Nephron (organoid): ENCODE data around the gene OBSCN.

Source experiments
- H3K27ac Mint-ChIP-seq, 3 experiments: 2 replicates each; pipeline ENCODE4 v1.8.0; 2020; ENCODE audit warnings: mixed read lengths in 3 of 3, mild to moderate bottlenecking in 2 of 3, moderate library complexity in 1 of 3
- H3K27me3 Mint-ChIP-seq: 2 replicates; pipeline ENCODE4 v1.8.0; 2021; ENCODE audit warnings: low read depth, mild to moderate bottlenecking, moderate library complexity, mixed read lengths
- H3K36me3 Mint-ChIP-seq: 2 replicates; pipeline ENCODE4 v1.8.0; 2020; ENCODE audit warnings: low read depth, mixed read lengths
- H3K4me1 Mint-ChIP-seq: 2 replicates; pipeline ENCODE4 v1.8.0; 2020; ENCODE audit warnings: mixed read lengths
- H3K4me3 Mint-ChIP-seq, 3 experiments: 2 replicates each; pipeline ENCODE4 v1.8.0; 2020; ENCODE audit warnings: mild to moderate bottlenecking in 3 of 3, mixed read lengths in 3 of 3, moderate library complexity in 2 of 3
- H3K9me3 Mint-ChIP-seq: 2 replicates; pipeline ENCODE4 v1.8.0; 2020; ENCODE audit warnings: mixed read lengths
- TF ChIP-seq, protein P1 (sequence below), 3 experiments: fragments of 200-600 bp; sonication (generic); IDR thresholded peaks; one replicate each; pipeline ENCODE4 v1.5.0; 2021; ENCODE audit warnings: antibody characterized with exemption in 3 of 3; ENCODE audit not compliant: unreplicated experiment in 3 of 3

OBSCN gene

DNA sequence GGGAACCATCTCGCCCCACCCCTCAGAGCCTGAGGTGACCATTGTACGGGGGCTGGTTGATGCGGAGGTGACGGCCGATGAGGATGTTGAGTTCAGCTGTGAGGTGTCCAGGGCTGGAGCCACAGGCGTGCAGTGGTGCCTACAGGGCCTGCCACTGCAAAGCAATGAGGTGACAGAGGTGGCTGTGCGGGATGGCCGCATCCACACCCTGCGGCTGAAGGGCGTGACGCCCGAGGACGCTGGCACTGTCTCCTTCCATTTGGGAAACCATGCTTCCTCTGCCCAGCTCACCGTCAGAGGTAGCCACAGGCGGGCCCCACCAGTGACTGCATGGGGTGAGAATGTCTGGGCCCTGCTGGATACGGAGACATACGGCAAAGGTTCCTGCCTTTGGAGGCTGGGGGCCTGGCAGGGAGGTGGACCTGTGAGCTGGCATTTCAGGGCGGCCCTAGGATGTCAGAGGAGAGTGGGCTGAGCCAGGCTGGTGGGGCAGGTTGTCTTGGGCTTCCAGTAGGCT, 100.3 kb downstream of the OBSCN start:
- peaks cover 12% of the 10 kb centered on the region for H3K9me3 Mint-ChIP-seq
- no peak overlapping the region for H3K4me3 Mint-ChIP-seq
- H3K4me1 Mint-ChIP-seq, result no peaks in the 10 kb centered on the region
- peaks cover 27% of the 10 kb centered on the region for H3K36me3 Mint-ChIP-seq
- H3K27me3 Mint-ChIP-seq, result no peaks in the 10 kb centered on the region
- no peak overlapping the region for H3K27ac Mint-ChIP-seq
- TF ChIP-seq, protein P1, sequence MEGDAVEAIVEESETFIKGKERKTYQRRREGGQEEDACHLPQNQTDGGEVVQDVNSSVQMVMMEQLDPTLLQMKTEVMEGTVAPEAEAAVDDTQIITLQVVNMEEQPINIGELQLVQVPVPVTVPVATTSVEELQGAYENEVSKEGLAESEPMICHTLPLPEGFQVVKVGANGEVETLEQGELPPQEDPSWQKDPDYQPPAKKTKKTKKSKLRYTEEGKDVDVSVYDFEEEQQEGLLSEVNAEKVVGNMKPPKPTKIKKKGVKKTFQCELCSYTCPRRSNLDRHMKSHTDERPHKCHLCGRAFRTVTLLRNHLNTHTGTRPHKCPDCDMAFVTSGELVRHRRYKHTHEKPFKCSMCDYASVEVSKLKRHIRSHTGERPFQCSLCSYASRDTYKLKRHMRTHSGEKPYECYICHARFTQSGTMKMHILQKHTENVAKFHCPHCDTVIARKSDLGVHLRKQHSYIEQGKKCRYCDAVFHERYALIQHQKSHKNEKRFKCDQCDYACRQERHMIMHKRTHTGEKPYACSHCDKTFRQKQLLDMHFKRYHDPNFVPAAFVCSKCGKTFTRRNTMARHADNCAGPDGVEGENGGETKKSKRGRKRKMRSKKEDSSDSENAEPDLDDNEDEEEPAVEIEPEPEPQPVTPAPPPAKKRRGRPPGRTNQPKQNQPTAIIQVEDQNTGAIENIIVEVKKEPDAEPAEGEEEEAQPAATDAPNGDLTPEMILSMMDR (IDR thresholded peaks at IDR 0.05; ENCODE audit: unreplicated experiment in 3 of 3), result no peak

DNA sequence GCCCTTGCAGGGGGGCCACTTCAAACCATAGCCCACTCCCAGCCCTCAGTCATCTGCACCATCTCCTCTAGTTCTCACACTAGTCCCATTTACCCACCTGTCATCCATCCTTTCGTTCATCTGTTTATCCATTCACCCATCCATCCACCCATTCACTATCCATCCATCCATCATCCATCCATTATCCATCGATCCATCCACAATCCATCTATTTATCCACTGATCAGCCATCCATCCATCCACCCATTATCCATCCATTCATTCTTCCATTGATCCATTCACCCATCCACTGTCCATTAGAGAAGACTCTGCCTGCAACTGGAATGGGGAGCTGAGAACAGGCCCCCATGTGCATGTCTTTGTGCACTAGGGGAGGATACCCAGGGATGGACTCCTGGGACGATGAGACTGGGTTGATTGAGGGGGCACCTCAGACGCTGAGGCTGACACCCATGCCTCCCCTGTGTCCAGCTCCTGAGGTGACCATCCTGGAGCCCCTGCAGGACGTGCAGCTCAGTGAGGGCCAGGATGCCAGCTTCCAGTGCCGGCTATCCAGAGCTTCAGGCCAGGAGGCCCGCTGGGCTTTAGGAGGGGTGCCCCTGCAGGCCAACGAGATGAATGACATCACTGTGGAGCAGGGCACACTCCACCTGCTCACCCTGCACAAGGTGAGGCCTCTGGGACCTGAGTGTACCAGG, 100.9 kb downstream of the OBSCN start:
- no peak overlapping the region for H3K27ac Mint-ChIP-seq
- no peak overlapping the region for H3K4me3 Mint-ChIP-seq
- no peaks in the 10 kb centered on the region for H3K27me3 Mint-ChIP-seq
- H3K9me3 Mint-ChIP-seq, result peaks cover 9% of the 10 kb centered on the region
- H3K4me1 Mint-ChIP-seq, result no peaks in the 10 kb centered on the region
- peaks cover 21% of the 10 kb centered on the region for H3K36me3 Mint-ChIP-seq
- TF ChIP-seq, protein P1 (IDR thresholded peaks at IDR 0.05; ENCODE audit: unreplicated experiment in 3 of 3), result no peak

DNA sequence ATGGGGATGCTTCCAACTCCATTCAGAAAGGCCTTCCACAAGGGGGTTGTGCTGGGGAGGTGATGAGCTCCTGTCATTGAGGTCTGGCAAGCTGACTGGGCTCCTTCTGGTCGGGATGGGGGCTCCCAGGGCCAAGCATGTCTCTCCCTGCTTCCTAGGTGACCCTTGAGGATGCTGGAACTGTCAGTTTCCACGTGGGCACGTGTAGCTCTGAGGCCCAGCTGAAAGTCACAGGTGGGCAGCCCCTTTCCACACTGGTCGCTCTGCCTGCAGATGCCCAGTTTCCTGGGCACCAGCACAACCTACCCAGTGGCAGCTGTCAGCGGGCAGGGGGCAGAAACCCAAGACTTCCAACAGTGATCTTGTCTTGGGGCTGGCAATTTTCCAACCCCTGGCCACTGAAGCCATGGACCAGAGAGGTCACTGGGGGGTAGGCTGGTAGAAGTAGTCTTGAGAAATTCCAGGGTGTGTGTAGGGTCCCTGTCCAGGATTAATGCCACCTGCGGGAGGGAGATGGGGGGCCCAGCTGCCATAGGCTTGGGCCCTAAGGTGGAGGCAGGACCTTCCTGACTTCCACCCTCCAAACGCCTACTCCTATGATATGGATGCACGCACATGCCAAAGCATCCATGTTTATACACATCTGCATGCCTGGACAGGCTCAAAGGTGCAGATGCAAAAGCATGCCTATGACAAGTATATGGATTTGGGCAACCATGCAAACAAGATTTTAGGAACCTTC, 101.7 kb downstream of the OBSCN start:
- Mint-ChIP-seq H3K4me3 (no peak overlapping the region), H3K36me3 (peaks cover 13% of the 10 kb centered on the region), H3K27ac (no peak overlapping the region), H3K4me1 (no peaks in the 10 kb centered on the region), H3K9me3 (peaks cover 8% of the 10 kb centered on the region), H3K27me3 (no peaks in the 10 kb centered on the region)
- TF ChIP-seq, protein P1 (IDR thresholded peaks at IDR 0.05; ENCODE audit: unreplicated experiment in 3 of 3), result no peak

DNA sequence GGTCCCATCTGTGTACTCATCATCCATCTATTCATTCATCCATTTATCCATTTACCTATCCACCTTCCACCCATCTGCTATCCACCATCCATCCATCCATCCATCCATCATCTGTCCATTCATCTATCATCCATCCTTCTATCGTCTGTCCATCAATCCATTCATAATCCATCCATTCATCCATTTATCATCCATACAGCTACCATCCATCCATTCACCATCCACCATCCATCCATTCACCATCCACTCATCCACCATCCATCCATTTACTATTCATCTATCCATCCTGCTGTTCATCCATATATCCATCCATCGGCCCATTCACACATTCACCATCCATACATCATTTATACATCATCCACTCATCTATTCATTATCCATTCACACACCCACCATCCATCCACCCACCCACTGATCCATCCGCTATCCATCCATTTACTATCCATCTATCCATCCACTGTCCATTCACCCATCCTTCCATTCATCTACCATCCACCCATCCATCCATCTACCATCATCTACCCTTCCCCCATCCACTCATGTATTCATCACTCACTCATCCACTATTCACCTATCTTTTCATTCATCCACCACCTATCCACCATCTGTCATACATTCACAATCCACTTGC, 102.4 kb downstream of the OBSCN start:
- no peaks in the 10 kb centered on the region for H3K27me3 Mint-ChIP-seq
- H3K4me3 Mint-ChIP-seq, result no peak overlapping the region
- TF ChIP-seq, protein P1 (IDR thresholded peaks at IDR 0.05; ENCODE audit: unreplicated experiment in 3 of 3), result no peak
- H3K36me3 Mint-ChIP-seq, result peaks cover 8% of the 10 kb centered on the region
- no peak overlapping the region for H3K27ac Mint-ChIP-seq
- H3K4me1 Mint-ChIP-seq, result no peaks in the 10 kb centered on the region
- H3K9me3 Mint-ChIP-seq, result peaks cover 6% of the 10 kb centered on the region

DNA sequence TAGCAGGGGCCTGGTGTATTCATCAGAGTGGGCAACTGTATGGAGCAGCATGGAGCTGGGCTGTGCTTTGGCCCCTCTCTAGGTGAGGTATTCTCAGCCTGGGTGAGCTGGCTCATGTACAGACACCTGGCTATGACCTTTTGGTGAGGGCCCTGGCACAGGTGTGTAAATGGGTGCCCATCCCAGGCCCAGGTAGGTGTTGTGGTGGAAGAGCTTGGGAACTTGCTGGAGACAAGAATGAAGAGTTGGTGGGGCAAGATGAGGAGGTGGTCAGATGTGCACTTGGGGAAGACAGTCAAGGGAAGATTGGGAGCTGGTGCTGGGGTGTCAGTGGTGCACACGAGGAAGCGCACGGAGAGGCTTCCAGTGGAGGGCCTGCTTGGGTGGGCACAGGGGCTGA, 103.2 kb downstream of the OBSCN start:
- Mint-ChIP-seq H3K27ac (no peak overlapping the region), H3K4me3 (no peak overlapping the region), H3K9me3 (peaks cover 6% of the 10 kb centered on the region), H3K36me3 (peaks cover 5% of the 10 kb centered on the region), H3K4me1 (no peaks in the 10 kb centered on the region), H3K27me3 (no peaks in the 10 kb centered on the region)
- TF ChIP-seq, protein P1 (IDR thresholded peaks at IDR 0.05; ENCODE audit: unreplicated experiment in 3 of 3), result no peak
